Liver (tissue), 10 donors: Measurements from ENCODE around the gene EMSY. TPM values are rescaled to one million over a fixed set of nuclear protein-coding genes. Genes with fewer than 3 reads are reported as not detected.

ENCODE experiments used
- DNase-seq: peaks from one replicate; pipeline ENCODE4 v3.0.0-alpha.2; 2017; ENCODE audit warnings: low spot score
- H3K27ac ChIP-seq, 2 donors: one replicate each; pipeline ENCODE4 v1.7.0; 2013; ENCODE audit warnings: inconsistent platforms in 2 of 2, low read length in 2 of 2, control low read depth in 1 of 2, low read depth in 1 of 2, mild to moderate bottlenecking in 1 of 2
- H3K27me3 ChIP-seq, 4 donors: one replicate each; pipeline versions ENCODE4 v1.6.1 to v1.7.0; 2013; ENCODE audit warnings: low read length in 3 of 4, inconsistent platforms in 1 of 4, mild to moderate bottlenecking in 1 of 4, moderate library complexity in 1 of 4; ENCODE audit not compliant: control insufficient read depth in 4 of 4, insufficient read depth in 4 of 4
- H3K36me3 ChIP-seq, 4 donors: one replicate each; pipeline versions ENCODE4 v1.6.1 to v1.7.0; 2013; ENCODE audit warnings: low read length in 3 of 4, mild to moderate bottlenecking in 3 of 4, low read depth in 1 of 4, moderate library complexity in 1 of 4; ENCODE audit not compliant: control insufficient read depth in 4 of 4, insufficient read depth in 3 of 4
- H3K4me1 ChIP-seq, 4 donors: one replicate each; pipeline versions ENCODE4 v1.6.1 to v1.7.0; 2013; ENCODE audit warnings: low read length in 3 of 4, mild to moderate bottlenecking in 3 of 4, moderate library complexity in 1 of 4; ENCODE audit not compliant: control insufficient read depth in 4 of 4, insufficient read depth in 4 of 4
- H3K4me3 ChIP-seq, 3 donors: one replicate each; pipeline versions ENCODE4 v1.6.1 to v1.7.0; 2013; ENCODE audit warnings: low read length in 3 of 3, control low read depth in 1 of 3, low read depth in 1 of 3, mild to moderate bottlenecking in 1 of 3
- H3K9ac ChIP-seq, 2 donors: one replicate each; pipeline ENCODE4 v1.7.0; 2013; ENCODE audit warnings: low read length in 2 of 2, mild to moderate bottlenecking in 2 of 2, moderate library complexity in 2 of 2, control low read depth in 1 of 2, low read depth in 1 of 2
- H3K9me3 ChIP-seq, 4 donors: one replicate each; pipeline versions ENCODE4 v1.6.1 to v1.7.0; 2013; ENCODE audit warnings: low read length in 3 of 4; ENCODE audit not compliant: control insufficient read depth in 4 of 4
- EGR1 ChIP-seq, 2 donors: IDR thresholded peaks; 2 replicates each; pipeline ENCODE4 v1.6.1; 2016 to 2018; ENCODE audit warnings: antibody characterized with exemption in 2 of 2, low read depth in 2 of 2
- GABPA ChIP-seq, 2 donors: IDR thresholded peaks in 1 of 2; conservative IDR thresholded peaks in 1 of 2; 2 replicates each; pipeline ENCODE4 v1.6.1; 2016; ENCODE audit warnings: antibody characterized with exemption in 2 of 2, mild to moderate bottlenecking in 1 of 2, moderate library complexity in 1 of 2
- HNF4A ChIP-seq, 2 donors: conservative IDR thresholded peaks; 2 replicates each; pipeline ENCODE4 v1.6.1; 2016; ENCODE audit warnings: antibody characterized with exemption in 2 of 2, mild to moderate bottlenecking in 2 of 2
- NR2F2 ChIP-seq: IDR thresholded peaks from 2 replicates; pipeline ENCODE4 v1.6.1; 2016; ENCODE audit warnings: antibody characterized with exemption
- RAD21 ChIP-seq, 2 donors: IDR thresholded peaks; 2 replicates each; pipeline ENCODE4 v1.6.1; 2016; ENCODE audit warnings: antibody characterized with exemption in 2 of 2, mild to moderate bottlenecking in 2 of 2
- TAF1 ChIP-seq: conservative IDR thresholded peaks from 2 replicates; pipeline ENCODE4 v1.6.1; 2016; ENCODE audit warnings: antibody characterized with exemption, mild to moderate bottlenecking
- ZBTB33 ChIP-seq: IDR thresholded peaks from 2 replicates; pipeline ENCODE4 v1.6.1; 2016; ENCODE audit warnings: antibody characterized with exemption
- WGBS: extraction: QIAGEN DNeasy Blood & Tissue Kit; methylation state at CpG from one replicate; pipeline ENCODE4 v1.1.7; 2013; 5-methylcytosine and 5-hydroxymethylcytosine counted together
- polyA plus RNA-seq, 2 donors: library from polyadenylated mRNA; stranded (reverse) in 1 of 2; unstranded in 1 of 2; fragments of 200-250 nt in 1 of 2; fragments of >200 nt in 1 of 2; fragmentation: Nextera tagmentation in 1 of 2; extraction: Ambion mirVana in 1 of 2; gene quantifications; one replicate each; pipeline versions ENCODE4 v1.2.1 to v1.2.3, GENCODE V29; 2013 to 2015
- small RNA-seq: library from RNA; depleted of rRNA; stranded (forward); fragments of <200 nt; gene quantifications from one replicate; pipeline ENCODE3, GENCODE V24; 2014
- total RNA-seq, 2 donors: library from RNA; depleted of rRNA; stranded (reverse); fragments of >200 nt; gene quantifications; one replicate each; pipeline ENCODE4 v1.2.3, GENCODE V29; 2014
- donor health status: healthy.
- donor health status: healthy.
- donor health status: healthy.
- donor health status: healthy.
- donor health status: healthy.

EMSY gene
- total and polyA plus RNA-seq, 4 donors, result 4.2 to 14.8 (median 8.9) TPM

- WGBS, result 93% methylated on average over 3 of the region's 3 CpGs
- Histone ChIP-seq H3K4me1 (peaks cover 0 to 10% (median 2%) of the 10 kb centered on the region in 4 donors), H3K27me3 (no peaks in the 10 kb centered on the region), H3K4me3 (no peak overlapping the region), H3K9me3 (no peaks in the 10 kb centered on the region), H3K36me3 (no peaks in the 10 kb centered on the region), H3K9ac (no peak overlapping the region), H3K27ac (no peak overlapping the region)
- DNase-seq, result peak; percentile 31
- TF ChIP-seq HNF4A (conservative IDR thresholded peaks at IDR 0.05) (no peak), EGR1 (IDR thresholded peaks at IDR 0.05; ENCODE audit: low read depth in 2 of 2) (no peak), GABPA (IDR thresholded peaks at IDR 0.05 in 1 of 2, conservative IDR thresholded peaks at IDR 0.05 in 1 of 2) (no peak), TAF1 (no peak), ZBTB33 (no peak)
Observed at GRCh38 chr11:76601724-76602123, 156.9 kb downstream of the EMSY start.

GRCh38 chr11:76602431-76602861 lies 157.6 kb downstream of the EMSY start:
- H3K9ac ChIP-seq, result no peak overlapping the region
- 64% methylated on average over 8 of the region's 8 CpGs for WGBS
- H3K27ac ChIP-seq, result no peak overlapping the region
- H3K4me3 ChIP-seq, result no peak overlapping the region
- TF ChIP-seq RAD21 (IDR thresholded peaks at IDR 0.05) (peak in 1 of 2 donors; percentile 8), TAF1 (no peak), NR2F2 (peak; percentile 61)
- no peaks in the 10 kb centered on the region for H3K36me3 ChIP-seq
- peaks cover 0 to 10% (median 2%) of the 10 kb centered on the region in 4 donors for H3K4me1 ChIP-seq
- H3K27me3 ChIP-seq, result no peaks in the 10 kb centered on the region
- H3K9me3 ChIP-seq, result no peaks in the 10 kb centered on the region
- peak; percentile 69 for DNase-seq

Small RNA genes lying within 50 kb of the gene (small RNA-seq; reads per million reads assigned to genes)
- not detected for gene AP001189.2
- not detected for gene RF00019

Other genes starting within 250 kb of the EMSY start
- 1 to 10 TPM; 1.1 to 4.8 TPM for gene WNT11, start 238.5 kb upstream of the EMSY start, total RNA-seq
- 1 to 10 TPM; 1.3 to 3.7 TPM for gene WNT11, start 238.5 kb upstream of the EMSY start, polyA plus RNA-seq
- 10 to 100 TPM; 17.3 to 21.9 TPM for gene THAP12, start 63.9 kb upstream of the EMSY start, total RNA-seq
- gene THAP12, start 63.9 kb upstream of the EMSY start, polyA plus RNA-seq, result 10 to 100 TPM in 1 of 2 donors, 1 to 10 TPM in 1; 5.6 to 10.2 TPM
- 1 to 10 TPM; 1.0 to 1.3 TPM for gene GVQW3, start 63.7 kb upstream of the EMSY start, total RNA-seq
- under 1 TPM; 0.18 to 0.26 TPM for gene GVQW3, start 63.7 kb upstream of the EMSY start, polyA plus RNA-seq
- 1 to 10 TPM; 5.4 to 7.4 TPM for gene LRRC32, start 225.7 kb downstream of the EMSY start, total RNA-seq
- 10 to 100 TPM; 11.2 to 15.4 TPM for gene LRRC32, start 225.7 kb downstream of the EMSY start, polyA plus RNA-seq